Panc1 (cell line): Measurements from ENCODE around the gene RPS18. TPM values are rescaled to one million over a fixed set of nuclear protein-coding genes. Genes with fewer than 3 reads are reported as not detected.
A peak's percentile ranks its signal among the peaks of the same experiment; 100 is the strongest.

Source experiments
- ATAC-seq: fragments of 200-7000 bp; cut with Tn5 transposase; 2 replicates; pipeline ENCODE4 v1.9.1; 2020; ENCODE audit warnings: mild to moderate bottlenecking, moderate library complexity
- BruUV-seq: library from RNA; stranded (reverse); fragments of 400-500 nt; replicated peaks from 2 replicates; lab custom pipeline; 2021; lab: Mats Ljungman, UMichigan
- CTCF ChIA-PET: fragments of 300-600 bp; sonication (Branson Sonifier 250); formaldehyde crosslinking; loops from one replicate; lab custom pipeline; 2022; ENCODE audit warnings: antibody characterized with exemption; lab: Charles Lee
- POLR2A ChIA-PET: fragments of 300-600 bp; sonication (Branson Sonifier 250); formaldehyde crosslinking; loops from one replicate; lab custom pipeline; 2022; ENCODE audit warnings: antibody characterized with exemption; lab: Charles Lee
- DNase-seq: peaks from one replicate; pipeline ENCODE4 v3.0.0-alpha.2; 2010; ENCODE audit warnings: low read depth, low spot score
- H3K27ac ChIP-seq: 2 replicates; pipeline ENCODE4 v1.5.1; 2011; ENCODE audit warnings: mild to moderate bottlenecking, low read length, inconsistent platforms
- H3K27me3 ChIP-seq: fragments of 200-500 bp; sonication (Bioruptor generic); 2 replicates; pipeline ENCODE4 v1.6.0; 2014; ENCODE audit warnings: low read length, inconsistent platforms; ENCODE audit not compliant: control insufficient read depth, insufficient read depth
- H3K36me3 ChIP-seq: fragments of 200-500 bp; sonication (Bioruptor generic); 2 replicates; pipeline ENCODE4 v1.5.1; 2014; ENCODE audit warnings: inconsistent platforms, mild to moderate bottlenecking, low read length, moderate library complexity; ENCODE audit not compliant: control insufficient read depth, insufficient read depth
- H3K4me1 ChIP-seq: 2 replicates; pipeline ENCODE4 v1.5.1; 2011; ENCODE audit warnings: inconsistent platforms, mild to moderate bottlenecking, low read length, moderate library complexity; ENCODE audit not compliant: control insufficient read depth, insufficient read depth
- H3K4me3 ChIP-seq, 2 experiments: 2 replicates each; pipeline ENCODE4 v1.5.1; 2011 to 2012; ENCODE audit warnings: low read depth in 2 of 2, low read length in 2 of 2, mild to moderate bottlenecking in 2 of 2, inconsistent platforms in 1 of 2, moderate library complexity in 1 of 2
- H3K9me3 ChIP-seq: fragments of 200-500 bp; sonication (Bioruptor generic); 2 replicates; pipeline ENCODE4 v1.5.1; 2014; ENCODE audit warnings: low read depth, mild to moderate bottlenecking, inconsistent platforms, low read length, moderate library complexity; ENCODE audit not compliant: control insufficient read depth, insufficient read depth
- CTCF ChIP-seq: fragments of 450-650 bp; IDR thresholded peaks from 2 replicates; pipeline ENCODE4 v1.5.1; 2017; ENCODE audit warnings: mild to moderate bottlenecking
- POLR2AphosphoS5 ChIP-seq: IDR thresholded peaks from 2 replicates; pipeline ENCODE4 v1.6.1; 2012; ENCODE audit warnings: mild to moderate bottlenecking, low read depth, low read length, moderate library complexity
- REST ChIP-seq, 2 experiments: IDR thresholded peaks; 2 replicates each; pipeline ENCODE4 v1.6.1; 2011 to 2012; ENCODE audit warnings: low read depth in 2 of 2, control low read depth in 1 of 2, low read length in 1 of 2, mild to moderate bottlenecking in 1 of 2, moderate library complexity in 1 of 2; ENCODE audit not compliant: insufficient read depth in 1 of 2
- SIN3A ChIP-seq: IDR thresholded peaks from 2 replicates; pipeline ENCODE4 v1.6.1; 2012; ENCODE audit warnings: low read depth, mild to moderate bottlenecking, low read length, moderate library complexity, borderline replicate concordance; ENCODE audit not compliant: insufficient read depth
- TCF7L2 ChIP-seq: IDR thresholded peaks from 2 replicates; pipeline ENCODE4 v1.6.1; 2011; ENCODE audit warnings: mild to moderate bottlenecking, low read depth, low read length, inconsistent platforms
- in situ Hi-C: cut with HindIII; loops from 2 replicates; pipeline ENCODE4 v1.10.0; 2016; ENCODE audit warnings: low sequenced_read_pairs, low pct_unique_long_range_greater_than_20kb
- intact Hi-C: fragments of 100-400 bp; cut with micrococcal nuclease; formaldehyde crosslinking; loops from one replicate; pipeline ENCODE4 v1.10.0; 2022; ENCODE audit not compliant: unreplicated experiment
- total RNA-seq: library from RNA; stranded (reverse); gene quantifications from one replicate; pipeline ENCODE4 v1.2.1, GENCODE V29; 2021; ENCODE audit not compliant: unreplicated experiment

Gene RPS18
- total RNA-seq, 1 experiment from 2014 or later, result 1,987 TPM

GRCh38 chr6:33316603-33317418 is 44.9 kb downstream of the RPS18 start:
- H3K27ac ChIP-seq, result peak overlapping the region; percentile 72

GRCh38 chr6:33317419-33317668 is 45.5 kb downstream of the RPS18 start:
- H3K4me1 ChIP-seq, result peaks cover 55% of the 10 kb centered on the region
- H3K27me3 ChIP-seq, result no peaks in the 10 kb centered on the region
- H3K36me3 ChIP-seq, result peaks cover 16% of the 10 kb centered on the region
- DNase-seq, result no peak
- no TSS peak for BruUV-seq
- CTCF ChIA-PET, result interaction anchor here (0.7 to 1.4 kb wide), 4 partner anchors 13 to 109 kb away, joined by 3 to 6 read pairs (median 4); partner anchors contain the start of gene RGL2
- H3K9me3 ChIP-seq, result no peaks in the 10 kb centered on the region
- no peak overlapping the region for H3K27ac ChIP-seq
- in situ Hi-C loops, result no loop called here
- no peak for ATAC-seq
- peak overlapping the region; percentile 45 to 60 for H3K4me3 ChIP-seq
- intact Hi-C loops, result no loop called here
- POLR2A ChIA-PET, result interaction anchor here (0.6 to 1.1 kb wide), 3 partner anchors 18 to 102 kb away, joined by 3 to 6 read pairs (median 5); no protein-coding TSS in a partner anchor
- TF ChIP-seq CTCF (no peak), TCF7L2 (no peak), SIN3A (no peak), REST (IDR thresholded peaks at IDR 0.05; ENCODE audit: insufficient read depth in 1 of 2, low read depth in 2 of 2, low read length in 1 of 2) (no peak)

More at GRCh38 chr6:33316603-33317418, 44.9 kb downstream of the RPS18 start:
- POLR2A ChIA-PET, result interaction anchor here (0.6 to 1.1 kb wide), 2 partner anchors 17 to 25 kb away, joined by 5 to 6 read pairs; no protein-coding TSS in a partner anchor
- TF ChIP-seq REST (IDR thresholded peaks at IDR 0.05; ENCODE audit: insufficient read depth in 1 of 2, low read depth in 2 of 2, low read length in 1 of 2), result no peak
- TF ChIP-seq POLR2AphosphoS5, result no peak
- TF ChIP-seq CTCF, result no peak
- no peak for TF ChIP-seq SIN3A
- no peak for TF ChIP-seq TCF7L2
- peak overlapping the region; percentile 25 to 45 for H3K4me3 ChIP-seq
- peaks cover 16% of the 10 kb centered on the region for H3K36me3 ChIP-seq
- peaks cover 58% of the 10 kb centered on the region for H3K4me1 ChIP-seq
- DNase-seq (no peak), ATAC-seq (no peak)
- in situ Hi-C loops, result no loop called here
- CTCF ChIA-PET, result interaction anchor here (0.6 to 1.4 kb wide), 3 partner anchors 13 to 28 kb away, joined by 4 to 6 read pairs (median 5); partner anchors contain the start of gene RGL2
- H3K27me3 ChIP-seq, result no peaks in the 10 kb centered on the region
- no TSS peak for BruUV-seq
- intact Hi-C loops, result no loop called here
- no peaks in the 10 kb centered on the region for H3K9me3 ChIP-seq
